T-helper 1 cell treated with Interleukin-12 subunit alpha and Interleukin-12 subunit beta and Interleukin-4 antibody, amounts not matched to agents 30 μg/mL and 1 μg/mL, for 36 hours (primary cell): ENCODE data around the gene LPO.
A peak's percentile ranks its signal among the peaks of the same experiment; 100 is the strongest.

Experiments used
- H3K27ac Mint-ChIP-seq: one replicate; pipeline ENCODE4 v1.8.0; 2021; ENCODE audit warnings: mild to moderate bottlenecking, mixed read lengths
- H3K27me3 Mint-ChIP-seq: one replicate; pipeline ENCODE4 v1.8.0; 2021; ENCODE audit warnings: low read depth, mixed read lengths
- H3K36me3 Mint-ChIP-seq: one replicate; pipeline ENCODE4 v1.8.0; 2021; ENCODE audit warnings: low read depth, mixed read lengths
- H3K4me1 Mint-ChIP-seq: one replicate; pipeline ENCODE4 v1.8.0; 2021; ENCODE audit warnings: low read depth, mixed read lengths
- H3K4me3 Mint-ChIP-seq: one replicate; pipeline ENCODE4 v1.8.0; 2021; ENCODE audit warnings: mild to moderate bottlenecking, moderate library complexity, mixed read lengths
- H3K9me3 Mint-ChIP-seq: one replicate; pipeline ENCODE4 v1.8.0; 2021; ENCODE audit warnings: mixed read lengths

The LPO gene

GRCh38 chr17:58239987-58240386 lies 1.6 kb downstream of the LPO start:
- H3K4me1 Mint-ChIP-seq: peaks cover 2% of the 10 kb centered on the region
- no peaks in the 10 kb centered on the region for H3K9me3 Mint-ChIP-seq
- H3K27ac Mint-ChIP-seq: no peak overlapping the region
- no peaks in the 10 kb centered on the region for H3K36me3 Mint-ChIP-seq
- H3K4me3 Mint-ChIP-seq: no peak overlapping the region
- peaks cover 66% of the 10 kb centered on the region for H3K27me3 Mint-ChIP-seq

DNA sequence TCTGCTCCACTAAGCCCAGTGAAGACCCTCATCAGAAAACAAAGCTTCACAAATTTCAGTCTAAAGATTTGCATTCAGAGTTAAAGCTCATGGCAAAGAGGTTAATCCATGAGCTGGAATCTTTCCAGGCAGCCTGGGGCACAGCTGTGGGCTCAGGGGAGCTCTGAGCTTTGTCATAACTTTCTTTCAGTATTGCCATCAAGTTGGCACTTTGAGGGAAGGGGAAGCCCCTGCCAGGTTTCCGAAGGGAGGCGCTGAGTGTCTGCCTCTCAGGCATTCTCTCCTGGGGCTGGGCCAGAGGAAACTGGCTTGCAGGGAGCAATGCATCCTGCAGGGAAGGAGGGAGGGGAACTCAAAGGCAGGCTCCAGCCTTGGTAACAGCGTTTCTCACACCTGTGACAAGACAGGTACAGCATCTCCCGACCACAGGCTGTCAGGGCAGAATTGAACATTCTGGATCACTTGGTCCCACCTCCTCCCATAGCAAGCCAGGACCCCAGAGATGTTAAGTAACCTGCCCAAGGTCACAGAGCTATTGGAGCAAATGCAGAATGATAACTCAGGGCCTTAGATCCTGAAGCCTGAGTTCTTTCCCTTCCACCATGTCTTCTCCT lies 3.9 kb downstream of the LPO start:
- H3K27me3 Mint-ChIP-seq: peaks cover 49% of the 10 kb centered on the region
- H3K4me1 Mint-ChIP-seq: peaks cover 2% of the 10 kb centered on the region
- no peaks in the 10 kb centered on the region for H3K36me3 Mint-ChIP-seq
- no peak overlapping the region for H3K27ac Mint-ChIP-seq
- H3K4me3 Mint-ChIP-seq: no peak overlapping the region
- no peaks in the 10 kb centered on the region for H3K9me3 Mint-ChIP-seq

DNA sequence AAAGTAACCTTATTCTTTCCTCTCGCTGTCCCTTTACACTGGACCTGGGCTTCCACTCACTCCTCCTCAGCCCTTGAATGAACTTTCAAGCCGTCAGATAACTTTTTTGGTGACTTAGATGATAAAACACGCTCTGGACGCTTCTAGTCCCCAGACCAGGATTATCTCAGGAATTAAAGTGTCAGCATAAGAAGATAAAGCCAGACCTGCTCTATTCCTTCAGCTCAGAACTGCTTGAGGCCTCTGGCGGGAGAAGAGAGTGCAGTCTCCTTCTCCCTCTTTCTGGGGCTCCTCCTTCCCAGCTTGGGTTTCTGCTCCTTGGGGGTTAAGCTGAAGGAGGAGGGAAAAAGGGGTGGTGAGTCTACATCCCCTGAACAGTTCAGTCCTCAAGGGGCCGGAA lies 6.6 kb downstream of the LPO start:
- Mint-ChIP-seq H3K27ac (no peak overlapping the region), H3K4me1 (peaks cover 9% of the 10 kb centered on the region), H3K36me3 (no peaks in the 10 kb centered on the region), H3K4me3 (no peak overlapping the region), H3K27me3 (peaks cover 35% of the 10 kb centered on the region), H3K9me3 (no peaks in the 10 kb centered on the region)

- Mint-ChIP-seq H3K9me3 (no peaks in the 10 kb centered on the region), H3K4me1 (peaks cover 12% of the 10 kb centered on the region), H3K4me3 (no peak overlapping the region), H3K27ac (no peak overlapping the region), H3K27me3 (peaks cover 36% of the 10 kb centered on the region), H3K36me3 (no peaks in the 10 kb centered on the region)
Measured at GRCh38 chr17:58245428-58246103, 7.2 kb downstream of the LPO start.

DNA sequence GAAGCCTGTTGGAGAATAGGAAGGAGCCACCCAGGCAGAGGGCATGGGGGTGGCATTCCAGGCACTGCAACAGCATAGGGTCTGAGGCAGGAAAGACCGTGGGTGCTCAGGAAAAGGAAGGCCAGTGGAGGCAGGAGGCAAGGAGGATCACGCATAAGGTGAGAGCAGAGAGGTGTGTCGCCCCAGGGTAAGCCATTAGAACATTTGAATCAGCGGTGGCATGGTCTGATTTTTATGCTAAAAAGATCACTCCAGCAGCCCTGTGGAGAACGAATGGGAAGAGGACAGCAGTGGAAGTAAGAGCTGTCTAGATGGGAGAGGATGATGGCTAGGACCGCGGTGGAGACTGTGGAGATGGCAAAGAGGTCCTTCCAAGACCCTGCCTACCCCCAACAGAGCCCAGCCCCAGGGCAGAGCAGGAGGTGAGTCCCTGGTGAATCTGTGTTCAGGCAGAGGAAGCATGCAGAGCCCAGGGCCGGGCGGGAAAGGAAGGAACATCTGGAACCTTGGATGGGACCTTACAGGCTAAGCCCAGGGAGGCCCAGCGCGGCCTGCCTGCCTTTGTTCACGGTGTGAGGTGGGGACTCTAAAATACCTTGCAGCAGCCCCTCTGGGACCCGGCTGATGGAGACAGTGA lies 7.8 kb downstream of the LPO start:
- no peaks in the 10 kb centered on the region for H3K36me3 Mint-ChIP-seq
- H3K4me3 Mint-ChIP-seq: no peak overlapping the region
- H3K27me3 Mint-ChIP-seq: peaks cover 38% of the 10 kb centered on the region
- H3K9me3 Mint-ChIP-seq: no peaks in the 10 kb centered on the region
- H3K27ac Mint-ChIP-seq: no peak overlapping the region
- peaks cover 12% of the 10 kb centered on the region for H3K4me1 Mint-ChIP-seq

GRCh38 chr17:58246781-58247180 lies 8.4 kb downstream of the LPO start:
- Mint-ChIP-seq H3K27ac (no peak overlapping the region), H3K27me3 (peaks cover 39% of the 10 kb centered on the region), H3K4me3 (no peak overlapping the region), H3K9me3 (no peaks in the 10 kb centered on the region), H3K4me1 (peaks cover 12% of the 10 kb centered on the region), H3K36me3 (no peaks in the 10 kb centered on the region)

DNA sequence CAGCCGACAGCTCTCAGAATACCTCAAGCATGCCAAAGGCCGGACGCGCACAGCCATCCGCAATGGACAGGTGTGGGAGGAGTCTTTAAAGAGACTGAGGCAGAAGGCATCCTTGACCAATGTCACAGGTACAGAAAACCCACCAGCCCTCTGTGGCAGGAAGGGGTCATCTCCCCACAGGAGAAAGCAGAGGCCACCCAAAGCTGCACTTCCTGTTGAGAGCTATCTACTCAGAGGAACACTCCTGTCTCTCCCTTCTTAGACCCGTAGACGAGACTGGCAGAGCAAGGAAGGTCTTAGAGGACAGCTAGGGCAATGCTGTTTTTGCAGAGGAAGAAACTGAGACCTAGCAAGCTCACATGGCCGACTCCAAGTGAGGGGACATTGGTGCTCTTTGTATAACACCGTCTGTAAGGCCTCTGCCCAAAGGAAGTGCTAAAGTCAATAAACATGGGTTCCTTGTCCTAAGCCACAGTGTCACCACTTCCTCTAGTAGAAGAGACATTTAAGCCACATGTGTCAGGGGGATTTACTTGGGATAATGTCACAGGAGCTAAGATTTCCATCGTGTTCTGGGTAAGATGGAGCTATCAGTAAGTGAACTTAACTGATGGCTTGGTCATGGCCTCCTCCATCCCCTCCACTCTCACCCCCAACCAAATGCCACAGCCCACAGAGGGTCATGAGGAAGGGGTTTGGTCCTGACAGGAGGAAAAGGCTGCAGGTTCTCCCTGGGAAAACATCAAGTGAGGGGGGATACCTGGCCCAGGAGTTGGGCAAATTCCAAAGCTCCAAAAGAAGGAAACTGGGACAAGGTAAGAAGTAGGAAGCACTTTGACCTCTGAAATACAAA lies 9.4 kb downstream of the LPO start:
- Mint-ChIP-seq H3K4me3 (no peak overlapping the region), H3K4me1 (peaks cover 12% of the 10 kb centered on the region), H3K27me3 (peaks cover 42% of the 10 kb centered on the region), H3K27ac (no peak overlapping the region), H3K36me3 (no peaks in the 10 kb centered on the region), H3K9me3 (no peaks in the 10 kb centered on the region)

DNA sequence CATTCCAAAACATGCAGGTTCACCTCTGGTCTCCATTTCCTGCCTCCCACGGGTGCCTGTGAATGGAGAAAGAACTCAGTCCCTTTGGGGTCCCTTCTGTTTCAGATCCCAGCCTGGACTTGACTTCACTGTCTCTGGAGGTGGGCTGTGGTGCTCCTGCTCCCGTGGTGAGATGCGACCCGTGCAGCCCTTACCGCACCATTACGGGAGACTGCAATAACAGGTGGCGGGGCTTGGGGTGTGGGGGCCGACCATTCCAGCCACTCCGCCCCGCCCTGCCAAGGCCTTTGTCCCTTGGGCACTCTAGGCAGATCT lies 10.5 kb downstream of the LPO start:
- Mint-ChIP-seq H3K4me1 (peaks cover 12% of the 10 kb centered on the region), H3K36me3 (no peaks in the 10 kb centered on the region), H3K4me3 (peak overlapping the region; percentile 2), H3K27ac (no peak overlapping the region), H3K27me3 (peaks cover 39% of the 10 kb centered on the region), H3K9me3 (no peaks in the 10 kb centered on the region)

- H3K4me1 Mint-ChIP-seq: peaks cover 10% of the 10 kb centered on the region
- H3K27me3 Mint-ChIP-seq: peaks cover 35% of the 10 kb centered on the region
- no peaks in the 10 kb centered on the region for H3K9me3 Mint-ChIP-seq
- H3K36me3 Mint-ChIP-seq: no peaks in the 10 kb centered on the region
- H3K27ac Mint-ChIP-seq: no peak overlapping the region
- peak overlapping the region; percentile 60 for H3K4me3 Mint-ChIP-seq
Measured at GRCh38 chr17:58249270-58250133, 11.1 kb downstream of the LPO start.

DNA sequence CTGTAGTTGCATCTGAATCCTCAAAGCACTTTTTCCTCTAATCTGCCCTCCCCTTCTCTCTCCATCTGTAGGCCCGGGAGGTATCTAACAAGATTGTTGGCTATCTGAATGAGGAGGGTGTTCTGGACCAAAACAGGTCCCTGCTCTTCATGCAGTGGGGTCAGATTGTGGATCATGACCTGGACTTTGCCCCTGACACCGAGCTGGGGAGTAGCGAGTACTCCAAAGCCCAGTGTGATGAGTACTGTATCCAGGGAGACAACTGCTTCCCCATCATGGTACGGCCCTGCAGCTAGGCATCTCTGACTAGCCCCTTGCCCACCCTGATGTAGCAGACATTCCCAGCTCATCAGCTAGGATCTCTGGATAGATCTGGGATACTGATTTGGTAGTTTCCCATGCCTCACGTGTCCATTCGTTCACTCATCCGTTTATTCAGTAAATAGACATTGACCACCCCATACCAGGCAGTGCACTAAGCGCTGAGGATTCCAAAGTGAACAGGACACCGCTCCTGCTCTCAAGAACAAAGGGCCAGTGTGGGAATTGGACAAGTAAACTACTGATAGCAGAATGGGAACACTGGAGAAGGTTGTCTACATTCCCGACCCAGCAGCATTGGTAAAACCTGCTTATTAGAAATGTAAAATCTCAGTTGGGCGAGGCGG lies 12.1 kb downstream of the LPO start:
- Mint-ChIP-seq H3K9me3 (no peaks in the 10 kb centered on the region), H3K4me3 (peak overlapping the region; percentile 23), H3K36me3 (no peaks in the 10 kb centered on the region), H3K27me3 (peaks cover 40% of the 10 kb centered on the region), H3K4me1 (peaks cover 10% of the 10 kb centered on the region), H3K27ac (no peak overlapping the region)

GRCh38 chr17:58252141-58252540 lies 13.8 kb downstream of the LPO start:
- peaks cover 47% of the 10 kb centered on the region for H3K27me3 Mint-ChIP-seq
- no peak overlapping the region for H3K27ac Mint-ChIP-seq
- no peak overlapping the region for H3K4me3 Mint-ChIP-seq
- H3K4me1 Mint-ChIP-seq: peaks cover 10% of the 10 kb centered on the region
- H3K9me3 Mint-ChIP-seq: no peaks in the 10 kb centered on the region
- H3K36me3 Mint-ChIP-seq: no peaks in the 10 kb centered on the region

GRCh38 chr17:58253082-58253481 lies 14.7 kb downstream of the LPO start:
- Mint-ChIP-seq H3K27ac (no peak overlapping the region), H3K36me3 (no peaks in the 10 kb centered on the region), H3K9me3 (no peaks in the 10 kb centered on the region), H3K4me1 (peaks cover 4% of the 10 kb centered on the region), H3K27me3 (peaks cover 55% of the 10 kb centered on the region), H3K4me3 (no peak overlapping the region)

DNA sequence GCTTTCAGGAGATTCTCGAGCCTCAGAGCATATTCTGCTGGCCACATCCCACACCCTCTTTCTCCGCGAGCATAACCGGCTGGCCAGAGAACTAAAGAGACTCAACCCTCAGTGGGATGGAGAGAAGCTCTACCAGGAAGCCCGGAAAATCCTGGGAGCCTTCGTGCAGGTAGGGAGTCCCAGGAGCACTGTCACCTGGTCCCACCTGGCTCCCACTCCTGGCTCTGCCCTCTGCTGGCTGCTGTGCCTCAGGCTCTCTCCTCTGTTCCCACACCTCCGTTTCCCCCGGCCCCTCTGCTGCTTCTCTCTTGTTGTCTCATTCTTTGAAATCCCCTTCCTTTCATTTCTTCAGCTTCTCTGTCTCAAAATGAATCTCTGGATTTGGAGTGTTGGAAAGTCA lies 16.4 kb downstream of the LPO start:
- Mint-ChIP-seq H3K27ac (no peak overlapping the region), H3K4me1 (peaks cover 3% of the 10 kb centered on the region), H3K4me3 (no peak overlapping the region), H3K36me3 (no peaks in the 10 kb centered on the region), H3K9me3 (no peaks in the 10 kb centered on the region), H3K27me3 (peaks cover 64% of the 10 kb centered on the region)
